A549 treated with DMSO at 1 μM for 4 hours (cell line): ENCODE results near the gene IL2. TPM values are rescaled to one million over a fixed set of nuclear protein-coding genes. Genes with fewer than 3 reads are reported as not detected.

Experiments
- total RNA-seq: library from RNA; stranded (reverse); fragments of 200-300 nt; extraction: Qiagen RNA extraction; gene quantifications from 5 replicates; pipeline ENCODE4 v1.2.3, GENCODE V29; 2022; ENCODE audit warnings: low read depth

Gene IL2
- not detected in 5 replicates for total RNA-seq

DNA sequence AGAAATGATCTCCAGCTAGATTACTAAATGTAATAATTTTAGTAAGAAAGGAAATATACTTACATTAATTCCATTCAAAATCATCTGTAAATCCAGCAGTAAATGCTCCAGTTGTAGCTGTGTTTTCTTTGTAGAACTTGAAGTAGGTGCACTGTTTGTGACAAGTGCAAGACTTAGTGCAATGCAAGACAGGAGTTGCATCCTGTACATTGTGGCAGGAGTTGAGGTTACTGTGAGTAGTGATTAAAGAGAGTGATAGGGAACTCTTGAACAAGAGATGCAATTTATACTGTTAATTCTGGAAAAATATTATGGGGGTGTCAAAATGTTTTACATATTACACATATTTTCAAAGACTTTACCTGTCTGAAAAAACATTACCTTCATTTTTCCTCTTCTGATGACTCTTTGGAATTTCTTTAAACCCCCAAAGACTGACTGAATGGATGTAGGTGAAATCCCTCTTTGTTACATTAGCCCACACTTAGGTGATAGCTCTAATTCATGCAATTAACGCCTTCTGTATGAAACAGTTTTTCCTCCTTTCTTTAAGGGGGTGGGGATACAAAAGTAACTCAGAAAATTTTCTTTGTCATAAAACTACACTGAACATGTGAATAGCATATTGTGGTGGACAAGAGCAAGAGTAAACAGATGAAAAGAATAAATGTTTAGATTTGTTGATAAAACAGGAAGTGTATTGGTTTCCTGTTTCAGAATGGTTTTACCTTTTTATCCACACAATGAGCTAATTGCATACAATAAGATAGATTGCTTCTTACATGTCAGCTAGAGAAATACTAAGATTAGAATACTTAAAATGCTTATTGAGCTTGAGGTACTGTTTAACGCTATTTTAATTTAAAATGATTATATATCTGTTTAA lies at the start of gene IL2:
Gene IL2, minus strand, starts transcription at position 495 of the 886 bp plus-strand sequence. Its CDS starts 285 bp downstream, at position 210.

Other genes with a start within 250 kb of the IL2 start
- not detected in 5 replicates for gene ADAD1, start 77.7 kb downstream of the IL2 start, total RNA-seq
- not detected in 5 replicates for gene IL21, start 164.3 kb upstream of the IL2 start, total RNA-seq